Measurements from ENCODE around the gene ANKS1B.
A peak's percentile ranks its signal among the peaks of the same experiment; 100 is the strongest.

Gene ANKS1B

DNA sequence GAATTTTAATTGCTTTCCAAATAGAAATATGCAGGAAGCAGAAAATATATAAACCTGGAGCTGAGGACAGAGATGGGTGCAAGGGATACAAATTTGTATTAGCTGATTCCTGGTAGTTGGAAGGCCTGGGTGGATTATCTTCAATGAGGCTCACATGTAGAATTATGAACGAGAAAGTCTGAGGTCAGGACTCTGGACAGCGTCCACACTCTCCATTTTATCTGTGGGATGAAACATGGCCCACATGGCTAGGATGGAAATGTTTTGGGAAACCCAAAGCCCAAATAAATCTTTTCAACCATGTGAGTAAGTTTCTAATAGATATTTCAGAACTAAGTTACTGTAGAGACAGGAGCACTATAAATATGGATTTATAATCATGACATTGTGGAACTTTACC lies 1083.5 kb downstream of the ANKS1B start:
- peak; percentile 41 for DNase-seq

DNA sequence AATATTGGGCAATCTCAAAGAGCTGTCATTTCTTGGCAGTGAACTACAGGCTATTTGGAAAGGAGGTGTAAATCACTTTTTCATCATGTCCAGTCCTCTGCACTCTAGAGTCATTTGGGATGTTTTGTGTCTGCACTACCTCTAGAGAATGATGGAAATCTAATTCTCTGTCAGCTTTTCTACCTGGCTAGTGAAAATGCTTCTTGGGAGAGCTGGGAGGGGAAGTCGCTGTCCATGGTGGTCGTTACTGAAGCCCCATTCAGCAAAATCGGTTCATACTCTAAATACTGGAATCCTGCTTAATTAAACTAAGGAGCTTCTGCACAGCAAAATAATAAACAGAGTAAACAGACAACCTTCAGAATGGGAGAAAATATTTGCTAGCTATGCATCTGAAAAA lies 1087.8 kb downstream of the ANKS1B start:
- DNase-seq, result peak; percentile 65

DNA sequence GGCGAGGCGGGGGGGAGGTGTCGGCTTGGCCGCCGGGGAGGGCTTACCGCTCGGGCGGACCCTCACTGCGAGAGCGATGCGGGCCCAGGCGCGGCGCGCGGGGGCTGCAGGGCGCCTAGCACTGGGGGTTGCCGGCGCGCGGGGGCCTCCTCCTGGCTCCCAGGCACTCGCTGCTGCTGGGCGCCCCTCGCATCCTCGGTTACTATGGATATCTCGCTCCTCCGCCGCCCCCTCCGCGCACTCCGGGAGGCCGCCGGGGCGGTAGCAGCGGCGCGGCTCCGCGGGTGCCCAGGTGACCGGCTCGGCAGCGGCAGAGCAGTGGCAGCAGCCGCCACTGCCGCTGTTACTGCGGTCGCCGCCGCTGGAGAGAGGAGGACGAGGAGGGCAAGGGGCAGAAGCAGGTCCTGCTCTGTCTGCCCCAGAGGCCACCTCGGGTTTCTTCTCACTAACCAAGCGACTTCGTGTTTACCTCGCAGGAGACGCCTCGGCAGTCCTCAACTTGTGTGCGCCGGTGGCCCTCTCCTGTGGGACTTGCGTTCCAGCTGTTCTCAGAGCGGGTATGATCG lies 1089.6 kb downstream of the ANKS1B start:
- DNase-seq, result peak; percentile 78

DNA sequence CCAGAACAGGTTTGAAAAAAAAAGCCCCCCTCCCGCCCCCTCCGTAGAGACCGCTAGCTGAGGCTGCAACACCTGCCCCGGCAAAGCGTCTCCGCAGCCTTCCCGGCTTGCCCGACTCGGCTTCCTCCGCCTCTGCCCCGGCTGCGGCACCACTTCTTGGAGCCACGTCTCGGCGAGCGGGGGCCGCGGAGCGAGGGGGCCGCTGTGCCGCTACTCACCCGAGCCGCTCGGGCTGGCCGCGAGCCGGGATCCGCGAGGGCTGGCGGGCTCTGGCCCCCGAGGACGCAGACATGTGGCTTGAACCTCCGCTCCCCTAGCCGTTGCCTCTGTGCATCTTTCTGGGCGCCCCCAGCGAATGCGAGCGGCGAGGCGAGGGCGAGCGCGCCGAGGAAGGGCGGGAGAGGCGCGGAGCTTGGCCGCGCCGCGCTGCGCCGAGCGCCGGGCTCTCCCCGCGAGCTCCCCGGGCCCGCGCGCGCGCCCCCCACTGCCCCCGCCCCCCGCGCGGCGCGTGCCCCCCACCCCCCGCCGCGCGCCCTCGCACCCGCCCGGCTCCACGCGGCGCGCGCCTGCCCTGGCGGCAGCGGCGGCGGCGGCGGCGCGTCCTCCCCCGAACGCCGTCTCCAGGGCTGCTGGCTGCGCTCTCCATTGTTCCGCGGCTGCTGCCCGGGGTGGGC lies 1090.2 kb downstream of the ANKS1B start:
- peak; percentile 85 for DNase-seq

DNA sequence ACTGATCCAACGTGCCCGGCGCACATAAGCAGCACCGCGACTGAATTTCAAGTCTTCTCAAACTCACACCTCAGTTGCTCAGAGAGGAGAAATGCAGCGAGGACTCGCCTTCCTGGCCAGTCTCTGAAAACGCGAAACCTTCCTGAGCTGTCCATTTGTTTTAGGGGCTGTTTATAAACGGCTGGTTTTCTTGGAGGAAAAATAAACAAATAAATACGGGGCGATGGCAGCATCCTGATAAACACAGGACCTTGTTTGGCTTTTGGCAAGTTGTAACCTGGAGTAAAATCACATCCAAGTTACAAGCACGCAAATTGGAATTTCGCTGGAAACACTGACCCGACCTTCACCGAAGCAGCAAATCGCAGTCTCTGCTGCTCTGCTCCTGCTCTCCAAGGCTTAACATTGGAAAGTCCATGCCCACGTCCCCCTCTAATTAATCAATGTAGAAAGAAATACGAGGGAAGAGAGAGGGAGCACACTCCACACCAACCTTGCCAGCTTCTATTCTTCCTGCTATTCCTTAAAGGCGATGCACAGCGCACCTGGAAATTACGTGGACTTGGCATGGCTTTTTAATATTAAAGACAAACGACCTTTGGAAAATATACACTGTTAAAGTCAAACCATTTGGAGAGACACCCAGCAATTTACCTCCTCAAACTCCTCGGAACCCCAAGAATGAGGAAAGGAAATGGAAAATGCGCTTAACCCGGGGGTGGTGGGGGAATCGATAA lies 1090.9 kb downstream of the ANKS1B start:
- peak; percentile 65 for DNase-seq

DNA sequence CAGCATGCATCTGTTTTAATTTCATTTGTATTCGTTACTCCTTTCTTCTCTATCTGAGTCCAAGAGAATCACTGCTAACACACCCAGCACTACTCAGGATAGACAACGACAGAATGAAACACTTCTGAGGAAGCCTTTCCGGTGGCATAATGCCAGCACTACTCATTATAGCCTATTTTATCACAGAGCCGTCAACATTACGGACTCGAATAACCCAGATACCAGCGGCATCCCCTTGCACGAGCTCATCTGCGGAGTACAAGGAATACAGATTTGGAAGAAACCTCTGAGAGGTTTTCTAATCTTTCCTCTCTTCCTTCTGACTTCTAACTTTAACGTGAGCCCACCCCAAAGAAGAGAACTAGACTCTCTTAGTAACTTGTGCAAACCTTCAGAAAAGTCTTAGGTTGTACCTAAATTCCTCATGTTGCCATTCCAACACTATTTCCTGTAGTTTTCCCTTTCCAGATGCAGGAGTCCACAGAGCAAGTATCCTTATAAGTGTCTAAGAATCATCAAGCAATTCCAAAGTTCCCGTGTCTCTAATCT lies 1091.5 kb downstream of the ANKS1B start:
- DNase-seq, result peak; percentile 63

DNA sequence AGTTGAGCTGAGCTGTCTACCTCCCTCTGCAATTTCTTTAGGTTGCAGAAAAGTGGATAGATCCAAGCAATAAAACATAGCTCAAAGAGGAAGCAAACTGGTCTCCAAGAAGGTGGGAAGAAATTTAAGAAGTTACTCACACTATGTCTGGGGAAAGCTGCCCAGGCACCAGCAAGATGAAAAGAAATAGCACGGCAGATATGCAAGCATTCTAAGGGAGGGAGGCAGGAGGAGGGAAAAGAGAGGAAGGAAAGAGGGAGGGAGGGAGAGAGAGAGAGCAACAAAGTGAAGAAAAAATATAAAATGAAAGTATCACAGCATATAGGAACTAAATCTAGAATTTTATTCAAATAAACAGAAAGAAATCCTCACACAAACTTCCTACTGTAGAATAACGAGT lies 1099.0 kb downstream of the ANKS1B start:
- no peak for DNase-seq

DNA sequence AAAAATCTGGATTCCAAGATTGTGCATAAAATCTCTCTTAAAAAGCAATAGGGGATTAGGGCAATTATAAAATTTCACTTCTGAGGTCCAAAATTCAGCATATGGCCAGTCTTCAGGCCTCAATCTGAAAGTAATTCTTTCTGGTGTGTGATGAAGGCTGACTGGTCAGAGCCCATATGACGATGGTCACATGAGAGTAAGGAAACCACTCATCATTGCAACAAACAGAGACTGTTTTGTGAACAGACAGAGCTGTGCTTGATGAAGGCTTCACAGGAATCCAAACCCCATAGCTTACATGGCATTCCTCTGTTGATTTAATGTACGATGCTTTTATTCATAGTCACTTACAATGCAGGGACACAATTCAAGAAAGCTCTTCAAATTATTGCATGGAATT lies 1101.5 kb downstream of the ANKS1B start:
- DNase-seq, result no peak

DNA sequence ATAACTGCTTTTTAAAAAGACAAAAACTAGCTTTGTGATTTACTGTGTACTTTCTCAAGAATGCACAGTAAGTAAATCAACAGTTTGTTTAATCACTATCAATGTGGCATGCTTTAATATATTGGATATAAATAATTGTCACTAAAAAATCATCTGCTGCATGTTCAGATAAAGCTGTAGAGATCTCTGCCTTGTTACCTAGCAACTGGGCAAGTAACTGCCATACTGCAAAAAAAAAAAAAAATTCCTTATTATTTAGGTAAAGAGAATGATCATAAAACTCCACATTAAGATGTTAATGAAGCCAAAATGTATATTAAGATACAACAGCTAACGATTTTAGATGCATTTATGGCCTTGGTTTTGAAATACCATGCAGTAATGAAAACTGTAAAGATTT lies 1102.2 kb downstream of the ANKS1B start:
- DNase-seq, result no peak

DNA sequence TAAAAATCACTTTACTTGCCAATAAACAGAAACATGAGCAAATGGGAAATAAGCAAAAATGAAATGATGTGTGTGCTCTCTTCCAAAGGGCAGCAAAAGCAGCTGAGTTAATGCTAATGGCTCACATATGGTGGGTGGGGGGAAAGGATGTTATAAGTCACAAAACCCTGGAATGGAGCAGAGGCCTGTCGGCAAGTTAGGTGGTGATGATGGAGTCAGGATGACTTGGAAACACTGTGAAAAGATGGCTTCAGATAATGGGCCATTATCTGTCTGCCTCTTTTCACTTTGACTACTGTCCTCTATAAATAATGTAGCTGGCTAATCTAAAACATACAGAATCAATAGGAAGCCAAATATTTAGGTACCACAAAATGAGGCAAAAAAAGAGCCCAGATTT lies 1111.0 kb downstream of the ANKS1B start:
- DNase-seq, result no peak

DNA sequence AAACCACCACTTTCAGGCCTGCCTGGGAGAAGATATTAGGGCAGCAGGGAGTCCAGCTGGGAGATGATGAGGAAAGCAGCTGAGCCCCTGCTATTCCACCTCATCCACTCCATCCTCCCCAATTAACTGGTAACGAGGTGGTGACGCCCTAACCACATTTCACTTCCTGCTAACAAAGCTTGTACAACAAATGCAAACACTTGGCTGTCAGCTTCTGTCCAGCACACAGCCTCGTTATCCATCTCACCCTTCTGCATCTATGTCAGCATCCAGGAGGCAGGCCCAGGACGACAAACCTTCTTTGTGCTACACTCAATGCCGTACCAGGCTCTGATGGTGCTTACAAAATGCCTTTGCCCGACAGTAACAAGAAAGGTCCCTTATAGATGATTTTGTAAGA lies 1114.2 kb downstream of the ANKS1B start:
- DNase-seq, result peak; percentile 78

DNA sequence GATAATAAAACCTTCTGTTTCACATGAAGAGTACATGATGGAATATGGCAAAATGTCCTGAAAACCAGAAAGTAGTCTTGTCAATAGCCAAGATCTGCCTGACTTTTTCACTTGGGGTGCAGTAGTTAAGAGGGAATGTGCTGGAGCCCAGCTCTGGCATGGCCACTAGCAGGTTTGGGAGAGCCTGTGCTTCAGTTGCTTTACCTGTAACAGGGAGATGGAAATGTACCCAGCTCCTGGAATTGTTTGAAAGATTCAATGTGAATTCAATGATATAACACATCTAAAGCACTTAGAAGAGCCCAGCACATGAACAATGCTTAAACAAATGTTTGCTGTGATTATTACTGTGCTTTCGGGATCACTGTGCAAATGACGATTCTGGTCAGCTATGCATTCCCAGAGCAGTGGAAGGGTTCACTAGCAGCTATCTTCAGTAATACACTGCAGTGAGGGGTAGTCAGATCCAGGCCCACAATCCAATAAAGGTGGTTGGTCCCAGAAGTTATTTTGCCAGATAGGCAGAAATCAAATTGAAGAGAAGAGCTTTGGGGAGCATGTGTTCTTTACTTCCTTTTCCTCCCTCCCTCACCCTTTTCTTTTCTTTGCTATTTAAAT lies 1114.7 kb downstream of the ANKS1B start:
- DNase-seq, result no peak

DNA sequence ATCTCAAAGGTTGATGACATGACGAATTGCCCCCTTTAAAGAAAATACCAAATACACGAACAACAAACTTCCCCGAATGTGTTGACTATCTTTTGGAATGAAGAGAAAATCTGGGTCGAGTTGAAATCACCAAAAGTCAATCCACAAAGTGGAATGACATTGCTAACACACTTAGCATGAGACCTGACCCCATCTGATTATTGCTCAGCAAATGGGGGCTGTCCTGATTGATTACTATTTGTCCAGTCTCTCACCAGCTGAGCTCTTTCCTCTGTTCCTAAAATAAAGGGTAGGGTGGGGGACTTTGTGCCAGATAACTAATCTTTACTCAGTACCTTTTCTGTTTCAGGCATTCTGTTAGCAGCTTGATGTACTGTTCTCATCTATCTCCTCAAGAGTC lies 1116.2 kb downstream of the ANKS1B start:
- DNase-seq, result no peak

DNA sequence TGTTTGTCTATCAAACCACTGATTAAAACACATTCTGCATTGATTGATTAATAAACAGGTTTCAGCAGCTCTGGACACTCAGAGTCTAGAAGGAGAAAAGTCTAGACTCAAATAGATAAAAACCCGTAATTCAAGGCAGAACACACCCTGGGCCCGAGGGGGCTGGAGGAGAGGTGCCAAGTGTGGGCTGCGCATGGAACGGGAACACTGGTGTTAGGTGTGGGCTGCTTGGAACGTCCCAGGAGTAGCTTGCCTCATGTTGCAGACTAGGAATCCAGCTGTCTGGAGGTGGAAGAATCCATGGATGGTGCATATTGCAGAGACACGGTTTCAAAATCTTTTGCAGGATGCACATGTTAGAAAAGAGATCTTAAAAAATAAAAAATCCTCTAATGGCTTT lies 1116.7 kb downstream of the ANKS1B start:
- no peak for DNase-seq

DNA sequence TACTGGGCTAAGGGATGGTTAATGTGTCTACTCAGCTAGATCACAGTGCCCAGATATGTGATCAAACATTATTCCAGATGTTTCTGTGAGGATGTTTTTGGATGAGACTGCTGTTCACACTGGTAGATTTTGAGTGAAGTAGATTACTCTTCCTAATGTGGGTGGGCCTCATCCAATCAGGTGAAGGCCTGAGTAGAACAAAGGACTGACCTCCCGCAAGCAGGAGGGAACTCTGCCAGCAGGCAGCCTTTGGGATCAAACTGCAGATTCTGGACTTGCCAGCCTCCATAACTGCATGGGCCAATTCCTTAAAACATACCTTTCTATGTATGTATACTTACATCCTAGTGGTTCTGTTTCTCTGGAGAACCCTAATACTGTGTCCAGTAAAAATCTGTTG lies 1120.4 kb downstream of the ANKS1B start:
- DNase-seq, result no peak

DNA sequence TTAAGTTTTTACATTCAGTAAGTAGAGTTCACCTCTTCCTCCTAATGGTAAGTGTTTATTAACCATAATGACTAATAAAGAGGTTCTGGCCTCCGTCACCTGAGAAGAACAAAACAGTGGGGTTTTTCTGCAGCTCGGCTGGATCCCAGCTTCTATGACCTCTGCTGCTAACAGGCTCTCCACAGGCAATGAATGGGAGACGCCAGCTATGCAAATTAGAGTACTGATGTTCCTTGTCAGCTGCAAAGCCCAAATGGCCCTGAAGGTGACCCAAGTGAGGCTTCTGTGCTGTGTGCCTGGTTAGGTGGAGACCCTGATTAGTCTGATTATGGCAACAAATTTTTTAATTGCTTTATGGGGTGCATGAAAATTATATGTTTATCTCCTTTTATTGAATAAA lies 1121.6 kb downstream of the ANKS1B start:
- peak; percentile 51 for DNase-seq

DNA sequence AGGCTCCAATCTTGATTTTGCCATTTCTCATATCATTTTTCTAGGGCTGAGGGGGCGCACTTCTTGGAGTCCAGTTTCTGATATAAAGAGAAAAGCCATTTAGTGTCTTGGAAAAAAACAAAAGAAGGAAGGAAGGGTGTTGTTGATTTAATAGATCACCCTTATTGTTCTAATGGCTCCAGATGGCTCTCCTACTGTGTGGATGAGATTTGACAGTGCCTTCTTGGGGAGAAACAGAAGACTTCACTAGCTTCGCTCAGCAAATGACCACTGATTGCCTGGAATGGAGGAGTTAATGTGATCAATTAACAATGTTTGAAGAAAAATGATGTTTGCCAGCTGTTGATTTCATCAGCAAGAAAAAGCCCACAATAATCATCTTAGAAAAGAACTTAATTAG lies 1123.5 kb downstream of the ANKS1B start:
- DNase-seq, result no peak

DNA sequence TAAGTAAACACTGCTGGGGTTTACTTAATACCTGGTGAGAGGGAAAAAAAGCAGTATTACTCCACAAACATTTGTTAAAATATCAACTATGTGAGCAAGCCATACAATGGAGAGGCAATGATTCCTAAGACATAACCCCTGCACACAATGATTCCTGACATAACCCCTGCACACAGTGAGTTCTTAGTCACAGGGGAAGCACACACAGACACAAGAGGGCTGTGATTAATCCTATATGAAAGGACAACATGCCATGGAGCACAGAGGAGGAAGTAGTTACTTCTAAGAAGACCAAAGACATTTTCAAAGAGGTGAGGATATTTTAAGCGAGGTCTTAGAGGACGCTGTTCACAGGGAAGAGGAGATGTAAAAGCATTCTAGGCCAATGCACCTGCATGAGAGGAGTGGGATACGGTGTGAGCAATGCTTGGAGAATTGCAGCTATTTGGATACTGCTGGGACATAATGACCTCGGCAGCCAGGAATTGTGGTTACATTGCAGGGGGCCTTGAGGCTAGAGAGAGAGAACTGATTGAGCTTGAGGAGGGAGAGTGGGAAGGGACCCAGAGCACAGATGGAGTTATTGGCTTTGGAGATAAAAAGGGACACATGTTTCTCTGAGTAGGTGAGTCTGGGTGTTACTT lies 1127.7 kb downstream of the ANKS1B start:
- DNase-seq, result no peak

DNA sequence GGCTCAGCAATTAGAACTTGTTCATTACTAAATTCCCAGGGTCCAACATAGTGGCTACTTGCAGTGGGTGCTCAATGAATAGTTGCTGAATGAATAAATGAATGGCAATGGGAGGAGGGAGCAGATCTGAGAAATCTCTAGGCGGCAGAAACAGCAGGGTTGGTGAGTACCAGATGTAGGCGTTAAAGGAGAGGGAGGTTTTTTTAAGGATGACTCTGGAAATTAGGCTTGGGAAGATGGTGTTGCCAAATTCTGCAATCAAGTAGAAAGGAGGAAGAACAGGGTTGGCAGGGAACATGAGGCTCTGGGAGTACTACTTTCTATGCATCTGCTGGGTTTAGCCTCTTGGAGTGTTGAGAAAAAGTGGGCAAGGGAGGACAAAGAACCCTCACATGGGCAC lies 1132.6 kb downstream of the ANKS1B start:
- DNase-seq, result no peak

DNA sequence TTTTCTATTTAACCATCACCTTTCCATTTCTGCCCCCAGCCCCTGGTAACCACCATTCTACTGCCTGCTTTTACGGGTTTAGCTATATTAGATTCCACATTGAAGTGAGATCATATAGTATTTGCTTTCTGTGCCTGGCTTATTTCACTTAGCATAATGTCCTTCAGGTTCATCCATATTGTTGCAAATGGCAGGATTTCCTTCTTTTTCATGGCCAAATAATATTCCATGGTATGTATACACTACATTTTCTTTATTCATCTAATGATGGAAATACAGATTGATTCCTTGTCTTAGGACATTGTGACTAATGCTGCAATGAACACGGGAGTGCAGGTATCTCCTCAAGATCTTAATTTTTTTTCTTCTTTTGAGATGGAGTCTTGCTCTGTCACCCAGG lies 1137.5 kb downstream of the ANKS1B start:
- no peak for DNase-seq

DNA sequence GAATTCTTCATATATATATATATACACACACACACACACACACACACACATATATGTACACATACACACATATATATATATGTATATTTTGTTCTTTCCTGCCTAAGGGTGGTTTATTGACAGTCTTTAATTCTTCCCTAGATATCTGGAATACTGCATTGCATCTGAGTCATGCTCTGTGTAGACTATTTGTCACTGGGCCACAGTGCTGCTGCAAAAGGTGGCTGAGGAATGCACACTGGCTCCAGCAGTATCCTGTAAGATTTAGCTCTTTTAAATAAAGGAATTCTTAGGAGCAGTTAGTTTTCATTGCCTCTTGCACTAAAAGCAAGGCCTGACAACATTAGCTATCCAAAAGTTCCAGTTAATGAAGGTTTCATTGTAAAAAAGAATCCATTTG lies 1138.8 kb downstream of the ANKS1B start:
- no peak for DNase-seq

DNA sequence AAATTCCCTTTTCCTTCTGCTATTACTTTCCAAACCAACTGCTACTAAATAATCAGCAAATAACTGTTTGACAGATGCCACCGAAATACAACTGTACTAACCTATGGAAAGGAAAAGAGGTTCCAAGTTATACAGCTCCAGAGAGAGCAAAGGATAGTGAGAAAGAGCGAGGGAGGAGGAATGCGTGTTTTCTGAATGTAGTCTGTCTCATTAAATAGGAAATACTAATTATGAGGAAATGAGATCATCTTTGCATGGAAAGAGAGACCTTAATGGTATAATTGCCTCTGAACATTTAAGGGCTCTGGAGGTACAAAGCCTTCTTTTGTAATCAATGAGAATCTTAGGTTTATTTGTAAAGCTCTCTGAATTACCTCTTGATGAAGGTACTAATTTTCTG lies 1144.4 kb downstream of the ANKS1B start:
- DNase-seq, result no peak

DNA sequence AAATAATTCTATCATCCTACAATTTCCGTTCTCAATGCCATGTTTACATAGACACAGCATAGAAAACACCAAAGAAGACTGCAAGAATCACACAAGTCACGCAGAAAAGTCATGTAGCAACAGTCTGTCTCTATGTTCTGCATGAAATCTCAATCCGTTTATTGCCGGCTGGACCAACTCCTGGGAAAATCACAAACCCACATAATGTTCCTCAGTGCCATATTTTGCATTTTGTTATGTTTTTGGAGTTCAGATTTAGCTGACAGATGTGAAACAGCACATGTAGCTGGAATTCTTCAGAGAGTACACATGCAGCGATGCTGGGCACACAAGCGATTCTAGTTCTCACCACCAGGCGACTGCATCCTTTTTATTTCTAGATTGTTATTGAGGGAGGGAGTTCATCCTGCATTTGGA lies 1146.5 kb downstream of the ANKS1B start:
- peak; percentile 58 for DNase-seq

Data from eye (tissue), 1 donor.